GM12878 (cell line): Measurements from ENCODE around the gene SORBS2. TPM values are rescaled to one million over a fixed set of nuclear protein-coding genes. Genes with fewer than 3 reads are reported as not detected.
A peak's percentile ranks its signal among the peaks of the same experiment; 100 is the strongest.

Source experiments
- ATAC-seq: fragments of 200-7000 bp; cut with Tn5 transposase; 3 replicates; pipeline ENCODE4 v1.9.1; 2020; ENCODE audit warnings: mild to moderate bottlenecking, moderate library complexity
- BruUV-seq: library from RNA; stranded (reverse); fragments of 400-500 nt; replicated peaks from 2 replicates; lab custom pipeline; 2021; lab: Mats Ljungman, UMichigan
- CTCF ChIA-PET: fragments of 300-600 bp; sonication (Branson Sonifier 250); formaldehyde crosslinking; extraction: SDS; loops from one replicate; lab custom pipeline; 2021; ENCODE audit warnings: inconsistent platforms; lab: Yijun Ruan, JAX
- POLR2A ChIA-PET: fragments of 350-600 bp; formaldehyde crosslinking; extraction: SDS; loops from one replicate; lab custom pipeline; 2021; ENCODE audit warnings: inconsistent platforms; lab: Charles Lee
- RAD21 ChIA-PET: fragments of 300-600 bp; sonication (Branson Sonifier 250); formaldehyde crosslinking; loops from one replicate; lab custom pipeline; 2023; ENCODE audit warnings: antibody characterized with exemption; ENCODE audit not compliant: unreplicated experiment; lab: Charles Lee
- SMC1A ChIA-PET: fragments of 300-600 bp; sonication (Branson Sonifier 250); formaldehyde crosslinking; loops from one replicate; lab custom pipeline; 2023; ENCODE audit not compliant: unreplicated experiment, uncharacterized antibody; lab: Charles Lee
- DNase-seq: peaks from one replicate; pipeline ENCODE4 v3.0.0-alpha.2; 2011; ENCODE audit warnings: low read depth, low spot score
- FAIRE-seq: peaks from 3 replicates; lab custom pipeline; 2011; peaks lifted over from hg19 to GRCh38; lab: Jason Lieb, UNC
- H2AFZ ChIP-seq: 2 replicates; pipeline ENCODE4 v1.6.0; 2011; ENCODE audit warnings: low read depth, low read length, control low read depth; ENCODE audit not compliant: control insufficient read depth
- H3K27ac ChIP-seq: 2 replicates; pipeline ENCODE4 v1.5.1; 2011; ENCODE audit warnings: control low read depth; ENCODE audit not compliant: control insufficient read depth, insufficient read depth
- H3K27me3 ChIP-seq, 2 experiments: replicated peaks in 1 of 2; 2 replicates each; pipeline versions ENCODE4 v1.6.0 to v1.6.1; 2011; ENCODE audit warnings: low read length in 1 of 2; ENCODE audit not compliant: control insufficient read depth in 2 of 2, insufficient read depth in 2 of 2
- H3K36me3 ChIP-seq, 2 experiments: 2 replicates each; pipeline ENCODE4 v1.5.1; 2011; ENCODE audit warnings: low read length in 1 of 2; ENCODE audit not compliant: control insufficient read depth in 2 of 2, insufficient read depth in 2 of 2
- H3K4me1 ChIP-seq: 2 replicates; pipeline ENCODE4 v1.6.1; 2011; ENCODE audit warnings: mild to moderate bottlenecking, low read length, moderate library complexity, mixed read lengths; ENCODE audit not compliant: control insufficient read depth, insufficient read depth
- H3K4me2 ChIP-seq: 2 replicates; pipeline ENCODE4 v1.6.0; 2011; ENCODE audit warnings: control low read depth; ENCODE audit not compliant: control insufficient read depth, insufficient read depth
- H3K4me3 ChIP-seq: fragments of 200-600 bp; sonication (generic); 2 replicates; pipeline ENCODE4 v1.5.1; 2016
- H3K79me2 ChIP-seq: 2 replicates; pipeline ENCODE4 v1.6.0; 2011; ENCODE audit warnings: low read length; ENCODE audit not compliant: control insufficient read depth, insufficient read depth
- H3K9ac ChIP-seq: 2 replicates; pipeline ENCODE4 v1.8.0; 2011; ENCODE audit warnings: low read length, control low read depth, mixed read lengths; ENCODE audit not compliant: control insufficient read depth, insufficient read depth
- H3K9me3 ChIP-seq: replicated peaks from 3 replicates; pipeline ENCODE4 v1.5.1; 2011; ENCODE audit warnings: mild to moderate bottlenecking, low read length; ENCODE audit not compliant: control insufficient read depth, insufficient read depth
- H4K20me1 ChIP-seq: 2 replicates; pipeline ENCODE4 v1.6.0; 2011; ENCODE audit not compliant: control insufficient read depth, insufficient read depth
- FOS ChIP-seq: IDR thresholded peaks from 3 replicates; pipeline ENCODE4 v1.6.1; 2011; ENCODE audit warnings: borderline replicate concordance; ENCODE audit not compliant: insufficient read length; ENCODE audit errors: extremely low read depth
- FOXK2 ChIP-seq: fragments of 450-650 bp; IDR thresholded peaks from 2 replicates; pipeline ENCODE4 v1.6.1; 2017; ENCODE audit warnings: mild to moderate bottlenecking, moderate library complexity
- IKZF2 ChIP-seq, 2 experiments: fragments of 450-650 bp; IDR thresholded peaks; 2 replicates each; pipeline ENCODE4 v1.6.1; 2017; ENCODE audit warnings: mild to moderate bottlenecking in 2 of 2, moderate library complexity in 2 of 2
- IRF4 ChIP-seq: IDR thresholded peaks from 2 replicates; pipeline ENCODE4 v1.6.1; 2011; ENCODE audit warnings: low read depth, low read length
- MYC ChIP-seq: IDR thresholded peaks from 2 replicates; pipeline ENCODE4 v1.6.1; 2011; ENCODE audit warnings: mild to moderate bottlenecking, low read length, moderate library complexity, inconsistent platforms; ENCODE audit not compliant: insufficient read depth, insufficient replicate concordance, insufficient read length, severe bottlenecking
- PML ChIP-seq: IDR thresholded peaks from 2 replicates; pipeline ENCODE4 v1.6.1; 2012; ENCODE audit warnings: low read length, inconsistent platforms
- POLR2A ChIP-seq: IDR thresholded peaks from 2 replicates; pipeline ENCODE4 v1.6.1; 2011; ENCODE audit warnings: low read depth, mild to moderate bottlenecking, low read length
- POLR2AphosphoS2 ChIP-seq: IDR thresholded peaks from 2 replicates; pipeline ENCODE4 v1.6.1; 2011; ENCODE audit warnings: low read depth, mild to moderate bottlenecking, low read length, improper control_type of control experiment, moderate library complexity
- SPI1 ChIP-seq: IDR thresholded peaks from 2 replicates; pipeline ENCODE4 v1.6.1; 2011; ENCODE audit warnings: low read depth, mild to moderate bottlenecking, low read length, moderate library complexity, borderline replicate concordance; ENCODE audit not compliant: insufficient read depth
- STAT3 ChIP-seq: IDR thresholded peaks from 2 replicates; pipeline ENCODE4 v1.6.1; 2011; ENCODE audit warnings: low read depth, low read length, improper control_type of control experiment
- TCF3 ChIP-seq: IDR thresholded peaks from 2 replicates; pipeline ENCODE4 v1.6.1; 2012; ENCODE audit warnings: low read depth, mild to moderate bottlenecking, low read length, borderline replicate concordance; ENCODE audit not compliant: insufficient read depth
- ZBED1 ChIP-seq: IDR thresholded peaks from 2 replicates; pipeline ENCODE4 v1.6.1; 2016; ENCODE audit warnings: borderline replicate concordance
- WGBS: methylation state at CpG from one replicate; pipeline ENCODE4 v1.1.6; 2016; ENCODE audit warnings: low lambda C conversion rate; ENCODE audit not compliant: insufficient replicate concordance, insufficient coverage; ENCODE audit errors: missing lambda C conversion rate; 5-methylcytosine and 5-hydroxymethylcytosine counted together
- in situ Hi-C: fragments of 300-500 bp; cut with MboI; formaldehyde crosslinking; loops from 9 replicates; pipeline ENCODE4 v1.14.3; 2018; ENCODE audit warnings: mixed read lengths
- intact Hi-C: fragments of 100-400 bp; cut with micrococcal nuclease; formaldehyde crosslinking; loops from one replicate; pipeline ENCODE4 v1.14.2; 2022; ENCODE audit not compliant: unreplicated experiment
- polyA plus RNA-seq, 11 experiments: library from polyadenylated mRNA; depleted of rRNA in 4 of 11; unstranded in 6 of 11; stranded (reverse) in 5 of 11; fragments of >200 nt; fragmentation: Nextera tagmentation in 4 of 11; fragmentation: Illumina TruSeq in 1 of 11; extraction: Ambion mirVana in 4 of 11; extraction: Trizol in 1 of 11; gene quantifications; 1 replicate in 1 of 11; 2 replicates in 10 of 11; pipeline versions ENCODE4 v1.2.1 to v1.2.3, GENCODE V29; 2011 to 2016; ENCODE audit warnings: inconsistent platforms in 2 of 11, missing spikeins in 2 of 11, low read depth in 1 of 11
- total RNA-seq, 4 experiments: library from RNA; depleted of rRNA in 3 of 4; stranded (reverse); fragments of >200 nt in 3 of 4; fragmentation: Illumina TruSeq in 1 of 4; extraction: Trizol in 1 of 4; gene quantifications; 2 replicates each; pipeline versions ENCODE4 v1.2.1 to v1.2.3, GENCODE V29; 2013 to 2021
- TF ChIP-seq, protein P1 (sequence below): fragments of 150-350 bp; IDR thresholded peaks from 2 replicates; pipeline ENCODE4 v1.6.1; 2016; ENCODE audit warnings: low read depth, low read length
- TF ChIP-seq, protein P2 (sequence below): IDR thresholded peaks from 2 replicates; pipeline ENCODE4 v1.6.1; 2011; ENCODE audit warnings: borderline replicate concordance, low read depth, mild to moderate bottlenecking, moderate library complexity, mixed read lengths, low read length; ENCODE audit not compliant: insufficient read depth; ENCODE audit errors: extremely low read length

SORBS2 gene
- total and polyA plus RNA-seq, 10 of the 15 experiments (the other 5 are each of a cell fraction or from before 2014, with no cell fraction given) = 0.06 to 3.0 (median 0.79) TPM

DNA sequence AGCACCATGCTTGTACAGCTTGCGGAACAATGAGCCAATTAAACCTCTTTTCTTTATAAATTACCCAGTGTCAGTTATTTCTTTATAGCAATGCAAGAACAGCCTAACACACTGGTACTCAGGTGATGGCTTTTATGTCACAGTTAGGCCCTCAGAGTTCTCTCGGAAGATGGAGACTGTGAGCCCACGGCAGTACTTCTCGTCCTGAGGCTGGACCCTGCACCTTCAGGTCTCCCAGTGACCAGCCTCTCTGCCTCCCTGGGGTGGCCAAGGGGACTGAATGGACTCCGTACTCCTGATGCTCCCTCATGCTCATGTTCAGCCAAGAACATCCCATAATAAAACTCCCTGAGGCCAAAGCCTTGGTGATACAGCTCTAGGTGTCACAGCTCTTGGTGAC lies 251.7 kb downstream of the SORBS2 start (continued):
- TF ChIP-seq, protein P1, sequence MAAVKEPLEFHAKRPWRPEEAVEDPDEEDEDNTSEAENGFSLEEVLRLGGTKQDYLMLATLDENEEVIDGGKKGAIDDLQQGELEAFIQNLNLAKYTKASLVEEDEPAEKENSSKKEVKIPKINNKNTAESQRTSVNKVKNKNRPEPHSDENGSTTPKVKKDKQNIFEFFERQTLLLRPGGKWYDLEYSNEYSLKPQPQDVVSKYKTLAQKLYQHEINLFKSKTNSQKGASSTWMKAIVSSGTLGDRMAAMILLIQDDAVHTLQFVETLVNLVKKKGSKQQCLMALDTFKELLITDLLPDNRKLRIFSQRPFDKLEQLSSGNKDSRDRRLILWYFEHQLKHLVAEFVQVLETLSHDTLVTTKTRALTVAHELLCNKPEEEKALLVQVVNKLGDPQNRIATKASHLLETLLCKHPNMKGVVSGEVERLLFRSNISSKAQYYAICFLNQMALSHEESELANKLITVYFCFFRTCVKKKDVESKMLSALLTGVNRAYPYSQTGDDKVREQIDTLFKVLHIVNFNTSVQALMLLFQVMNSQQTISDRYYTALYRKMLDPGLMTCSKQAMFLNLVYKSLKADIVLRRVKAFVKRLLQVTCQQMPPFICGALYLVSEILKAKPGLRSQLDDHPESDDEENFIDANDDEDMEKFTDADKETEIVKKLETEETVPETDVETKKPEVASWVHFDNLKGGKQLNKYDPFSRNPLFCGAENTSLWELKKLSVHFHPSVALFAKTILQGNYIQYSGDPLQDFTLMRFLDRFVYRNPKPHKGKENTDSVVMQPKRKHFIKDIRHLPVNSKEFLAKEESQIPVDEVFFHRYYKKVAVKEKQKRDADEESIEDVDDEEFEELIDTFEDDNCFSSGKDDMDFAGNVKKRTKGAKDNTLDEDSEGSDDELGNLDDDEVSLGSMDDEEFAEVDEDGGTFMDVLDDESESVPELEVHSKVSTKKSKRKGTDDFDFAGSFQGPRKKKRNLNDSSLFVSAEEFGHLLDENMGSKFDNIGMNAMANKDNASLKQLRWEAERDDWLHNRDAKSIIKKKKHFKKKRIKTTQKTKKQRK = no peak
- TF ChIP-seq, protein P2, sequence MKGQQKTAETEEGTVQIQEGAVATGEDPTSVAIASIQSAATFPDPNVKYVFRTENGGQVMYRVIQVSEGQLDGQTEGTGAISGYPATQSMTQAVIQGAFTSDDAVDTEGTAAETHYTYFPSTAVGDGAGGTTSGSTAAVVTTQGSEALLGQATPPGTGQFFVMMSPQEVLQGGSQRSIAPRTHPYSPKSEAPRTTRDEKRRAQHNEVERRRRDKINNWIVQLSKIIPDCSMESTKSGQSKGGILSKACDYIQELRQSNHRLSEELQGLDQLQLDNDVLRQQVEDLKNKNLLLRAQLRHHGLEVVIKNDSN = no peak
- TF ChIP-seq POLR2AphosphoS2 = no peak
- no peak for TF ChIP-seq PML
- no peak for TF ChIP-seq TCF3
- no peak for TF ChIP-seq FOXK2
- no peak for TF ChIP-seq ZBED1
- no peak for TF ChIP-seq IKZF2 (IDR thresholded peaks at IDR 0.05)
- no peak for TF ChIP-seq STAT3

DNA sequence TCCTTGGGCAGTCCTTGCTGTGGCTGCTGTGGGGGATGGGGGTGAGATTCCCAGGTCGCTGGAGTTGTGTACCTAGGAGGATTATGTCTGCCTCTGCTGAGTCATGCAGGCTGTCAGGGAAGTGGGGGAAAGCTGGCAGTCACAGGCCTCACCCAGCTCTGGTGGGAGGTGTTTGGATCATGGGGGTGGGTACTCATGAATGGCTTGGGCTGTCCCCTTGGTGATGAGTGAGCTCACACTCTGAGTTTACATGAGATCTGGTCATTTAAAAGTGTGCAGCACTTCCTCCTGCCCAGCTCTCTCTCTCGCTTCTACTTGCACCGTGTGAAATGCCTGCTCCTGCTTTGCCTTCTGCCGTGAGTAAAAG lies 252.1 kb downstream of the SORBS2 start:
- ChIA-PET CTCF (no interaction called here), SMC1A (interaction anchor here (1.0 kb wide), 1 partner anchor 84 kb away, joined by 6 read pairs; no protein-coding TSS in a partner anchor), POLR2A (interaction anchor here (0.6 kb wide), 1 partner anchor 368 kb away, joined by 3 read pairs; no protein-coding TSS in a partner anchor), RAD21 (no interaction called here)
- WGBS = 26% methylated on average over 4 of the region's 4 CpGs
- no peaks in the 10 kb centered on the region; the same call in 2 of the 3 replicates for H3K9me3 ChIP-seq
- intact Hi-C loops = no loop called here
- ATAC-seq = peak; percentile 24; the same call in 2 of the 3 replicates
- H3K79me2 ChIP-seq = no peaks in the 10 kb centered on the region
- DNase-seq = no peak
- H3K27ac ChIP-seq = no peak overlapping the region
- no peak overlapping the region for H2AFZ ChIP-seq
- no peak overlapping the region for H3K4me3 ChIP-seq
- FAIRE-seq = no peak
- no peaks in the 10 kb centered on the region for H3K36me3 ChIP-seq
- H3K4me1 ChIP-seq = no peaks in the 10 kb centered on the region; the same call in 1 of the 2 replicates
- H4K20me1 ChIP-seq = no peaks in the 10 kb centered on the region
- H3K4me2 ChIP-seq = no peak overlapping the region
- no peak overlapping the region for H3K9ac ChIP-seq
- in situ Hi-C loops = no loop called here
- TF ChIP-seq FOS (no peak), MYC (no peak), POLR2A (no peak), SPI1 (0 out of 2 replicates have a peak, but pooled peaks have one; percentile 3), IRF4 (no peak)
- H3K27me3 ChIP-seq = no peaks in the 10 kb centered on the region
- no TSS peak for BruUV-seq
